HepG2 (cell line): ENCODE results near the gene CYB5D1. TPM values are rescaled to one million over a fixed set of nuclear protein-coding genes. Genes with fewer than 3 reads are reported as not detected.

ENCODE experiments used
- ELF3 ChIP-seq: IDR thresholded peaks from 2 replicates; pipeline ENCODE4 v1.6.1; 2016; ENCODE audit warnings: missing genetic modification reagents, missing compliant biosample characterization
- HNRNPLL ChIP-seq: fragments of 200-400 bp; formaldehyde crosslinking; IDR thresholded peaks from 2 replicates; pipeline ENCODE4 v1.6.1; 2017; ENCODE audit warnings: mild to moderate bottlenecking, low read depth, low read length; ENCODE audit not compliant: poor library complexity, severe bottlenecking
- KDM2A ChIP-seq: sonication (generic); formaldehyde crosslinking; IDR thresholded peaks from 2 replicates; pipeline ENCODE4 v1.4.0; 2020; ENCODE audit warnings: low read depth, missing genetic modification reagents, borderline replicate concordance
- KDM5B ChIP-seq: sonication (generic); formaldehyde crosslinking; IDR thresholded peaks from 2 replicates; pipeline ENCODE4 v1.4.0; 2020; ENCODE audit warnings: missing genetic modification reagents, mild to moderate bottlenecking, borderline replicate concordance
- MBD4 ChIP-seq: IDR thresholded peaks from 2 replicates; pipeline ENCODE4 v1.6.1; 2012; ENCODE audit warnings: low read length, inconsistent platforms, borderline replicate concordance
- MEF2D ChIP-seq: sonication (generic); formaldehyde crosslinking; IDR thresholded peaks from 2 replicates; pipeline ENCODE4 v1.5.1; 2020; ENCODE audit warnings: mild to moderate bottlenecking, missing genetic modification reagents
- NFYB ChIP-seq: sonication (generic); formaldehyde crosslinking; IDR thresholded peaks from 2 replicates; pipeline ENCODE4 v1.4.0; 2020; ENCODE audit warnings: missing genetic modification reagents
- NR2F1 ChIP-seq, 2 experiments: fragments of 450-650 bp in 1 of 2; formaldehyde crosslinking in 1 of 2; IDR thresholded peaks; 2 replicates each; pipeline versions ENCODE4 v1.5.0 to v1.6.1; 2016 to 2020; ENCODE audit warnings: mild to moderate bottlenecking in 1 of 2, missing compliant biosample characterization in 1 of 2, missing genetic modification reagents in 1 of 2, moderate library complexity in 1 of 2
- PAXIP1 ChIP-seq: sonication (generic); formaldehyde crosslinking; conservative IDR thresholded peaks from 2 replicates; pipeline ENCODE4 v1.4.0; 2020; ENCODE audit warnings: mild to moderate bottlenecking, missing genetic modification reagents, moderate library complexity
- PRPF4 ChIP-seq: fragments of 200-400 bp; formaldehyde crosslinking; IDR thresholded peaks from 2 replicates; pipeline ENCODE4 v1.6.1; 2016; ENCODE audit warnings: low read length, low read depth; ENCODE audit not compliant: poor library complexity, severe bottlenecking
- RAD51 ChIP-seq: fragments of 450-650 bp; IDR thresholded peaks from 2 replicates; pipeline ENCODE4 v1.6.1; 2016; ENCODE audit warnings: borderline replicate concordance
- TCF7 ChIP-seq: sonication (generic); IDR thresholded peaks from 2 replicates; pipeline ENCODE4 v1.6.1; 2016; ENCODE audit warnings: antibody characterized with exemption, low read depth
- ZFYVE20 ChIP-seq: sonication (generic); formaldehyde crosslinking; IDR thresholded peaks from 2 replicates; pipeline ENCODE4 v1.8.0; 2023; ENCODE audit warnings: low read depth, mild to moderate bottlenecking, moderate library complexity, missing genetic modification reagents, borderline replicate concordance
- ZNF24 ChIP-seq: fragments of 450-650 bp; IDR thresholded peaks from 2 replicates; pipeline ENCODE4 v1.6.1; 2017; ENCODE audit warnings: antibody characterized with exemption, mild to moderate bottlenecking
- ZNF660 ChIP-seq: sonication (generic); formaldehyde crosslinking; IDR thresholded peaks from 2 replicates; pipeline ENCODE4 v1.5.1; 2020; ENCODE audit warnings: mild to moderate bottlenecking, low read depth, missing genetic modification reagents, borderline replicate concordance
- ZNF670 ChIP-seq: sonication (generic); formaldehyde crosslinking; IDR thresholded peaks from 2 replicates; pipeline ENCODE4 v1.8.0; 2022; ENCODE audit warnings: mild to moderate bottlenecking, missing genetic modification reagents, borderline replicate concordance
- ZNF737 ChIP-seq: sonication (generic); formaldehyde crosslinking; IDR thresholded peaks from 2 replicates; pipeline ENCODE4 v1.5.0; 2020; ENCODE audit warnings: missing genetic modification reagents, mild to moderate bottlenecking, borderline replicate concordance
- ZNF777 ChIP-seq: sonication (generic); formaldehyde crosslinking; IDR thresholded peaks from 2 replicates; pipeline ENCODE4 v1.4.0; 2020; ENCODE audit warnings: missing genetic modification reagents
- ZNF839 ChIP-seq: sonication (generic); formaldehyde crosslinking; IDR thresholded peaks from 2 replicates; pipeline ENCODE4 v1.4.0; 2020; ENCODE audit warnings: missing genetic modification reagents, mild to moderate bottlenecking, borderline replicate concordance
- ZNF878 ChIP-seq: sonication (generic); formaldehyde crosslinking; IDR thresholded peaks from 2 replicates; pipeline ENCODE4 v1.8.1; 2023; ENCODE audit warnings: mild to moderate bottlenecking, missing genetic modification reagents, moderate library complexity
- polyA plus RNA-seq, 8 experiments: library from polyadenylated mRNA; depleted of rRNA in 3 of 8; stranded (reverse) in 7 of 8; unstranded in 1 of 8; fragments of >200 nt; fragmentation: Illumina TruSeq in 4 of 8; extraction: Trizol in 4 of 8; gene quantifications; 2 replicates each; pipeline versions ENCODE4 v1.2.1 to v1.2.3, GENCODE V29; 2011 to 2016; ENCODE audit warnings: low read depth in 4 of 8, missing spikeins in 1 of 8, mixed read lengths in 1 of 8; ENCODE audit not compliant: insufficient read depth in 1 of 8
- total RNA-seq, 5 experiments: library from RNA; depleted of rRNA; stranded (reverse); fragments of >200 nt; fragmentation: Illumina TruSeq; extraction: Trizol; gene quantifications; 2 replicates each; pipeline ENCODE4 v1.2.3, GENCODE V29; 2016; ENCODE audit warnings: low read depth in 1 of 5
- TF ChIP-seq, protein P1 (sequence below): sonication (generic); formaldehyde crosslinking; IDR thresholded peaks from 2 replicates; pipeline ENCODE4 v1.4.0; 2020; ENCODE audit warnings: mild to moderate bottlenecking, missing genetic modification reagents
- TF ChIP-seq, protein P2 (sequence below): sonication (generic); formaldehyde crosslinking; IDR thresholded peaks from 2 replicates; pipeline ENCODE4 v1.5.0; 2020; ENCODE audit warnings: missing genetic modification reagents
- TF ChIP-seq, protein P3 (sequence below): IDR thresholded peaks from 2 replicates; pipeline ENCODE4 v1.6.1; 2012; ENCODE audit warnings: inconsistent platforms
- TF ChIP-seq, protein P4 (sequence below): IDR thresholded peaks from 2 replicates; pipeline ENCODE4 v1.6.1; 2016; ENCODE audit warnings: missing compliant biosample characterization, missing genetic modification reagents, borderline replicate concordance

The CYB5D1 gene
- total and polyA plus RNA-seq, 2 of the 13 experiments (the other 11 are each of a cell fraction or from before 2014, with no cell fraction given), result 8.9 to 17.0 TPM

GRCh38 chr17:7844292-7845154 is 13.3 kb upstream of the CYB5D1 start (continued):
- TF ChIP-seq ZNF878 (CRISPR knock-in tag) (no peak), ZNF777 (CRISPR knock-in tag) (no peak), RAD51 (no peak), ZNF660 (CRISPR knock-in tag) (no peak), ZNF670 (peak; percentile 85; the same call in 1 of the 2 replicates), ELF3 (CRISPR knock-in tag) (no peak), HNRNPLL (peak; percentile 31), ZFYVE20 (CRISPR knock-in tag) (no peak), NR2F1 (CRISPR knock-in tag; IDR thresholded peaks at IDR 0.05) (peak; percentile 60 to 74), NFYB (CRISPR knock-in tag) (peak; percentile 88), ZNF839 (no peak), ZNF737 (CRISPR knock-in tag) (no peak), KDM2A (CRISPR knock-in tag) (peak; percentile 68; the same call in 1 of the 2 replicates), TCF7 (no peak), KDM5B (CRISPR knock-in tag) (no peak; the same call in 1 of the 2 replicates), ZNF24 (no peak), MBD4 (no peak), PRPF4 (no peak), PAXIP1 (no peak), MEF2D (CRISPR knock-in tag) (no peak)
- TF ChIP-seq, protein P1, sequence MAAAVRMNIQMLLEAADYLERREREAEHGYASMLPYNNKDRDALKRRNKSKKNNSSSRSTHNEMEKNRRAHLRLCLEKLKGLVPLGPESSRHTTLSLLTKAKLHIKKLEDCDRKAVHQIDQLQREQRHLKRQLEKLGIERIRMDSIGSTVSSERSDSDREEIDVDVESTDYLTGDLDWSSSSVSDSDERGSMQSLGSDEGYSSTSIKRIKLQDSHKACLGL (CRISPR knock-in tag), result no peak; the same call in 1 of the 2 replicates
- TF ChIP-seq, protein P2, sequence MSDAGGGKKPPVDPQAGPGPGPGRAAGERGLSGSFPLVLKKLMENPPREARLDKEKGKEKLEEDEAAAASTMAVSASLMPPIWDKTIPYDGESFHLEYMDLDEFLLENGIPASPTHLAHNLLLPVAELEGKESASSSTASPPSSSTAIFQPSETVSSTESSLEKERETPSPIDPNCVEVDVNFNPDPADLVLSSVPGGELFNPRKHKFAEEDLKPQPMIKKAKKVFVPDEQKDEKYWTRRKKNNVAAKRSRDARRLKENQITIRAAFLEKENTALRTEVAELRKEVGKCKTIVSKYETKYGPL (CRISPR knock-in tag), result no peak
- TF ChIP-seq, protein P3, sequence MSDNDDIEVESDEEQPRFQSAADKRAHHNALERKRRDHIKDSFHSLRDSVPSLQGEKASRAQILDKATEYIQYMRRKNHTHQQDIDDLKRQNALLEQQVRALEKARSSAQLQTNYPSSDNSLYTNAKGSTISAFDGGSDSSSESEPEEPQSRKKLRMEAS, result peak; percentile 34
- TF ChIP-seq, protein P4, sequence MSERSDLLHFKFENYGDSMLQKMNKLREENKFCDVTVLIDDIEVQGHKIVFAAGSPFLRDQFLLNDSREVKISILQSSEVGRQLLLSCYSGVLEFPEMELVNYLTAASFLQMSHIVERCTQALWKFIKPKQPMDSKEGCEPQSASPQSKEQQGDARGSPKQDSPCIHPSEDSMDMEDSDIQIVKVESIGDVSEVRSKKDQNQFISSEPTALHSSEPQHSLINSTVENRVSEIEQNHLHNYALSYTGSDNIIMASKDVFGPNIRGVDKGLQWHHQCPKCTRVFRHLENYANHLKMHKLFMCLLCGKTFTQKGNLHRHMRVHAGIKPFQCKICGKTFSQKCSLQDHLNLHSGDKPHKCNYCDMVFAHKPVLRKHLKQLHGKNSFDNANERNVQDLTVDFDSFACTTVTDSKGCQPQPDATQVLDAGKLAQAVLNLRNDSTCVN (CRISPR knock-in tag), result no peak
